Stimulated activated naive CD4-positive, alpha-beta T cell (primary cell): ENCODE measurements around the gene R3HDM1.
A peak's percentile ranks its signal among the peaks of the same experiment; 100 is the strongest.
"Not testable (repeated sequence)": the region's sequence is repeated elsewhere in the genome, so short reads cannot be mapped to it uniquely, and the experiment has no call there.

Source experiments
- DNase-seq, 6 experiments: peaks; one replicate each; lab custom pipeline; 2025; lab: John Stamatoyannopoulos, UW

Gene R3HDM1

DNA sequence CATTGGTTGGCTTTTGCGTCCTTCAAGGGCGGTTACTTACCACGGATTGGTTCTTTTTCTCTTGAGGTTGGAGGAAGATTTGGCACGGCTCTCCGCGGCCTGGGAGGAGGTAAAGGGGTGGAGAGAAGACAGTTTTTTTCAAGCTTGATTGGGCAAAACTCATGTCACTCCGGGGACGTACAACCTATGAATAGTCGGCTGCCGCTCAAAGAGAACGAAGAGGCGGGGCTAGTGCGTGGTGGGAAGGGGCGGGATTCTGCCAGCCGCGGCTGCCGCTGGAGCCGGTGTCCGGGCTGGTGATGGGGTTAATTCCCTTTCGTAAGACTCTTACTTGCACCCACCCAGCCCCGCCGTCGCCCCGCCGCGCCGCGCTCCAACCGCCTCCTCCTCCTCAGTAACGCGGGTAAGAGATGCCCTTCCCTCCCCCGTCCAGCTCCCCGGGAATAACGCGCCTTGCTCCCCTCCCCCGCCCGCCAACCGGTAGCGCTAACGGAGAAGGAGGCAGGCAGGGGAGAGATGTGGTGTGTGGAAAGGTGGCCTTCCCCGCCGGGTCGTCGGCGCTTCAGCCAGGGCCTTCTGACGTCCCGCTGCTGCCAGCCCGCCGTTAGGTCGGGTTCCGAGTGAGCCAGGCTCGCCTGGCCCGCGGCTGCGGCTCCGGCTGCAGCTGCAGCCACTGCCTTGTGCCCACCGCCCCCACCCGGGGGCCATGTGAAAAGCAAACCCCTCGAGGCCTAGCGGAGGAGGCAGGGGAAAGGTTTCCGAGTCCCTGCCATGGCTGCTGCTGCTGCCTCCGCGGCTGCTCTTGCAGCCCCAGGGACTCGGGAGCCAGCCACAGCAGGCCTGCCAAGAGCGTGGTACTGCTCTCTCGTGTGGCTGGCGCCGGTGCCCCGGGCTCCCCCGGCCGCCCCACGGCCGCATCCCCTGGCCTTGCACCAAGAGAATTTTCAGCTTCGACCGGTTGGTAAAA, at the start of gene R3HDM1:
Gene R3HDM1, plus strand, starts transcription at position 254 of the 967 bp plus-strand sequence. CDS start 73,362 bp downstream, outside the sequence.
- peak; percentile 78 to 98 (median 93) for DNase-seq

DNA sequence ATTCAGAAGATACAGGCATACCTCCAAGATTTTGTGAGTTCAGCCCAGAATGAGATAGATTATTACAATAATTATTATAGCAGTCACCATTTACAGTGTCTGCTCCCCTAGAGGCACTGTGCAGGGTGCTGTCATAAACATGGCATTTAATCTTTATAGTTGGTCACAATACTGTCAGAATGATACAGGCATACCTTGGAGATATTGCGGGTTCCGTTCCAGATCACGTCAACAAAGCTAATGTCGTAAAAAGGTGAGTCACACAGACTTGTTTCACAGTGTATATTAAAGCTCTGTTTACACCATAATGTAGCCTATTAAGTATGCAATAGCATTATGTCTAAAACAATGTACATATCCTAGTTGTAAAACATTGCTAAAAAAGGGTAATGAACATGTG, 45.8 kb upstream of the R3HDM1 start:
- DNase-seq: no peak

DNA sequence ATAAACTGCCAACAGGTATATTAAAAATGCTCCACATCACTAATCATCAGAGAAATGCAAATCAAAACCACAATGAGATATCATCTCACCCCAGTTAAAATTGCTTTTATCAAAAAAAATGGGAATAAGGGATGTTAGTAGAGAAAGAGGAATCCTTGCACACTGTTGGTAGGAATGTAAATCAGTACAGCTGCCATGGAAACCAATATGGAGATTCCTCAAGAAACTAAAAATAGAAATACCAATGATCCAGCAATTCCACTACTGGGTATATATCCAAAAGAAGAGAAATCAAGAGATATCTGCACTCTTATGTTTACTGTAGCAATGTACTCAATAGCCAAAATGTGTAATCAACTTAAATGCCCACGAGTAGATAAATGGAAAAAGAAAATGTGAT, 40.9 kb upstream of the R3HDM1 start:
- no peak for DNase-seq

DNA sequence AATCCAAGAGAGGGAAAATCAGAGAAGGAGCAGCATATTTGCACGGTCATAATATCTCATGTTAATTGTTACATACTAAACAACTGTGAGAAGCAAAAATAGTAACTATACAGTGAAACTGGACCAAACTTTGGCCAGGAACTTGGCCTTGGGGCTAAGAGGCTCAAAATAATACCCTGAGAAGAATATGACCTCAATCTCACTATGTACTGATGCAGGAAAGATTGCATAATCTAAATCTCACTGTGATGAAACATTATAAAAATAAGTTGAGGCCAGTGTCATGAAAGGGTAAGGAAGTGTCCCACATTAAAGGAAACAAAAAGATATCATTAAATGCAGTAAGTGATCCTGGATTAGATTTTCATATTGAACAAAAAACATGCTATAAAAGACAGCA, 36.8 kb upstream of the R3HDM1 start:
- no peak for DNase-seq

DNA sequence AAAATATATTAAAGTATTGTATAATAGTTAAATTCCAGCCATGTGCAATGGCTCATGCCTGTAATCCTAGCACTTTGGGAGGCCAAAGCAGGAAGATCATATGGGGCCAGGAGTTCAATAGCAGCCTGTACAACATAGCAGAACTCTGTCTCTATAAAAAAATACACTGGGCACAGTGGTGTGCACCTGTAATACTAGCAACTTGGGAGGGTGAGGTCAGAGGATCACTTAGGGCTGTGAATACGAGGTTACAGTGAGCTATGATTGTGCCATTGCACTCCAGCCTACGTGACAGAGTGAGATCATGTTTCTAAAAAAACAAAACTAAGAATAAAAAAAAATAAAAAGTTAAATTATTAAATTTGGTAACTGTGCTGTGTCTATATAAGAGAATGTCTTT, 36.4 kb upstream of the R3HDM1 start:
- DNase-seq: no peak

DNA sequence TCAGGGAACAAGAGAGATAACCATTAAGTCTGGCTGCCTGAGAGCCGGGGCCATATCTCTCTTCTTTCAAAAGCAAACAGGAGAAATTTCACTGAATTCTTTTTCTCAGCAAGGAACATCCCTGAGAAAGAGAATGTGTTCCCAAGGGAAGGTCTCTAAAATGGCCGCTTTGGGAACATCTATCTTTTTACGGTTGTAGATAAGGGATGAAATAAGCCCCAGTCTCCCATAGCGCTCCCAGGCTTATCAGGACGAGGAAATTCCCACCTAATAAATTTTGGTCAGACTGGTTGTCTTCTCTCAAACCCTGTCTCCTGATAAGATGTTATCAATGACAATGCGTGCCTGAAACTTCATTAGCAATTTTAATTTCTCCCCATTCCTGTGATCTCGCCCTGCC, 32.7 kb upstream of the R3HDM1 start:
- not testable (repeated sequence) for DNase-seq

DNA sequence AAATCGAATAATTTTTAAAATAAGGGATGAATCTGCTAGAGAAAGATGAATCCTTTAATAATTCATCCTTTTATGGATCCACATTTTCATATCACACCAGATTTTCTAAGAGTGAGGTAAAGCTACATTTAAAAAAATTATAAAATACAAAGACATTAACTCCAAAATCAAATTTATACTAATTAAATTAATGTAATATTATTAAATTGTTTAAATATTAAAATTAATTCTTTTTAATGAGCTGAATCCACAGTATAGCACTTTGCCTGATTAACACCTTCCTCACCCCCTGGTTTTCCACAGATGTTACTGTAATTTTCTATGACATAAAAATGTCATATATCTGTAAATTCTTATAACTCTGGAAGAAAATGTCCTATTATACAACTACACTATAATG, 26.5 kb upstream of the R3HDM1 start:
- no peak for DNase-seq

DNA sequence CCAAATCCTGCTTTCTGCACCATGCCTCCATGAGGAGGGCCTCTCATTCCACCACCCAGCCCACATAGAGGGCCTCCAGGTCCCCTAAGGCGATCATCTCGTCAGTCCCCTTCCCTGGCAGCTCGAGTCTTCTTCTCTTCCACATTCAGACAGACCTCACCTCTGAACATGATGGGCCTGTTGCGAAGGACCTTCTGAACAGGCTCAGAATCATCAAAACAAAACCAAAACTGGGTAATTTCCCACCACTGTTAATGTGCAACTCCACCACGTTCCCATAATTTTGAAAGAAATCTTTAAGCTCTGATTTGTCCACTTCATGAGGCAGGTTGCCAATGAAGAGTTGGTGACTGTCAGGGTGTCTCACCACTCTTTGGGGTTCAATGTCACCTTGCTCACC, 20.7 kb upstream of the R3HDM1 start:
- no peak for DNase-seq

DNA sequence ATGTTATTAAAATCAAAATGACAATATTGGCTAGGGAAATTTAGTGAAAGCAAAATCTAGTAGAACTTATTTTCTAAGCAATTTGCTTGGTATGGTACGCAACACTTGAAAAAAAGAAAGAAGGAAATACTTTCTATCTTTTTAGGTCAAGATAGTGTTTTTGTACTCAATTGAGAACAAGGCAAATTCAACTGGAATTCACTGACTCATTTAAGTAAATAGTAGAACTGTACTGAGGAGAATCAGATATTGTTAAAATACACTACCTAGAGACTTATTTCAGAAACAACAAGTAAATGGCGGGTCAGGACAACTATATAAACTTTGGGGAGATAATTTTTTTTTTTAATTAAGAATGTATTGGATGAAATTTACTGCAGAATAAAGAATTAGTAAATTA, 19.2 kb upstream of the R3HDM1 start:
- no peak for DNase-seq

DNA sequence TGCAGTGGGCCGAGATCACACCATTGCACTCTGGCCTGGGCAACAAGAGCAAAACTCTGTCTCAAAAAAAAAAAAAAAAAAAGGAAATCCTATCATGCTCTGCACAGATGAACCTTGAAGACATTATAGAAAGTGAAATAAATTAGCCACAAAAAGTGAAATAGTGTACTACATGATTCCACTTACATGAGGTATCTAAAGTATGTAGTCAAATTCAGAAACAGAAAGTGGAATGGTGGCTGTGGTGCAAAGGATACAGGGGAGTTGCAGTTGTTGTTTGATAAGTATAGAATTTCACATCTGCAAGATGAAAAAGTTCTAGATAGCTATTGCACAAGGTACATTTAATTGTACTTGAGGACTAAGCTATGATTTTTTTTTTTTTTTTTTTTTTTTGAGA, 5.5 kb upstream of the R3HDM1 start:
- no peak for DNase-seq

DNA sequence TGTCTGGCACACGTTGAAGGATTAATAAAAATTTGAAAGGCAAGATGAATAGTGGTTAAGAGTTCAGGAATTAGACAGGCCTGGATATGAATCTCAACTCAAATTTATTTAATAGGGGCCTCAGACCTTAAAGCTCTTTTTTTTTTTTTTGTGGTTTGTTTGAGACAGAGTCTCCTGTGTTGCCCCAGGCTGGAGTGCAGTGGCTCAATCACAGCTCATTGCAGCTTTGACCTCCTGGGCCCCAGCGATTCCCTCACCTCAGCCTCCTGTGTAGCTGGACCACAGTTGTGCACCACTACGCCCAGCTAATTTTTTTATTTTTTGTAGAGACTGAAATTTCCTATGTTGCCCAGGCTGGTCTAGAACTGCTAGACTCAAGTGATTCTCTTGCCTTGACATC, 3.3 kb upstream of the R3HDM1 start:
- no peak for DNase-seq

DNA sequence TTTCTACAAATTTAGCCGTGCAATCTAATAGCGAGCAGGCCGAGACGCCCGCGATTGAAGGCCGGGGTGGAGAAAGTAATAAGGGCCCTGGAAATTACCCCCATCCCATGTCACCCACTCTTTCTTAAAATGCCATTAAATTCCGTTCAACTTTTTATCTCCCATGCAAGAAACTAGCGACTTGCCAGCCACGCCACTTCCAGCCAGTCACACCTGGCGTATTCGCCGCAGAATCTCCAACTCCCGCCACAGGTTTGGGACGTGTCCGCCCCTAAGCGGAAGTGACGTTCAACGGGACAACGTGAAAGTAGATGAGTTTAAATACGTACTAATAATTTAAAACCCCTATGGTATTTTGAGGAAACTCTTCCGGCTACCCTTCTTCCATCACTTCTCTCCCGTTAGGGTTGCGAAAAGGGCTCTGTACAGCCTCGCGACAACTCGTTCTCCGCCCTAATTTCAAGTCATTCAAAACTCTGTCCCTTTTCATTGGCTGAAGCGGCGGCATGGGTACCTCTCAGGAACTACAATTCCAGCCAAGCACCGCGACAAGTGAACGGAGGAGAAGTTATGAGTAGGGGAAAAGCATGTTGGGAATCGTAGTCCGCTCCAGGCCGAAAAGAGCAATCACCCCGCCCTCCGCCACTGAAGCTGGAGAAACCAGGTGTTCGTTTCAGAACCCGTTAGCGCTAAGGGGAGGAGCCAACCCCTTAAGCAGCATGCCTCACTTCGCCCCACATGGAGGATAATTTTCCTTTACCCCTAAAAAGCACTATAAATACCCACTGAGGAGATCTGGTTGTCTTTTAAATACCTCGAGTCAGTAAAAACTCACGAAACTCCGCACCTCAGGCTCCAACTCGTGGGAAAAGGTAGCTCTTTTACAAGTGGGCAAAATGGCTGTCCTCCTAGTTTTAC, 712 bp upstream of the R3HDM1 start, which contains the start of gene ZRANB3:
Gene ZRANB3, minus strand, starts transcription at position 906 of the 918 bp plus-strand sequence.
- DNase-seq: peak; percentile 86 to 100 (median 97)

DNA sequence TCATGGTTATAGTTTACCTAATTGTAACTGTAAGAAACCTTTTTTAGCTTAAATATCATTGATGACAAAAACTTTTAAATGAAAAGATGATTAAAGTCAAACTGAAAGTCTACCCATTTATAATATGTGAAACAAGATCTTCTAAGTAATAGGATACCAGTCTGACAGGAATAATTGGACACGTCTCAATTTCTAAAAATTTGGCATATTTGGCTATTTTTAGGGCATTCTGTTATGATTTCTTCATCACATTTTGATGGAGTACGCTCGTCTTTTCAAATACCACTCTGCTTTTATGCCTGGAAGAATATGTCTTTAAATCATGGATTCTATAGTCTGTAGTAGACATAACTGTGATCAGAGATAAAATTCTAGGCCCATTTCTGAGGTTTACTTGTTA, 1.3 kb downstream of the R3HDM1 start:
- no peak for DNase-seq

DNA sequence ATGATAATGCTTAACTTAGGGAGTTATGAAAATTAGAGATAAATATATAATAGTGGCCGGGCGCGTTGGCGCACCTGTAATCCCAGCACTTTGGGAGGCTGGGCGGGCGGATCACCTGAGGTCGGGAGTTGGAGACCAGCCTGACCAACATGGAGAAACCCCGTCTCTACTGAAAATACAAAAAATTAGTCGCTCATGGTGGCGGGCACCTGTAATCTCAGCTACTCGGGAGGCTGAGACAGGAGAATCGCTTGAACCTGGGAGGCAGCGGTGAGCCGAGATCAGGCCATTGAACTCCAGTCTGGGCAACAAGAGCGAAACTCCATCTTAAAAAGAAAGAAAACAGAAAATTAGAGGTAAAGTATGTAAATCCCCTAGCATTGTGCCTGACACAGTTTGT, 2.3 kb downstream of the R3HDM1 start:
- DNase-seq: not testable (repeated sequence)

DNA sequence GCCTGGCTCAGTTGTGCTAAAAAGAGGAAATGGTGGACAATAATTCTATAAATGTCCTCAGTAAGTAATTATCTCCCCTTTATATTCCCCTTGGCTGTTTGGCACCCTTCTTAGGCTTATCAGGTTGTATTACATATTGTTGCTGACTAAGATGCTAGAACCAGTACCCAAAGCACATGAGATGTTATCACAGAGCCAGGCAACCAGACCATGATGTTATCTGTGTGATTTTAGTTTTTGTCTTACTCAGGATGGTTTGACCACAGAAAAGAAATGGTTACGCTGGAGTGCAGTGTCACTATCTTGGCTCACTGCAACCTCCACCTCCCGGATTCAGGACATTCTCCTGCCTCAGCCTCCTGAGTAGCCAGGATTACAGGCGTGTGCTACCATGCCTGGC, 15.2 kb downstream of the R3HDM1 start:
- no peak for DNase-seq

DNA sequence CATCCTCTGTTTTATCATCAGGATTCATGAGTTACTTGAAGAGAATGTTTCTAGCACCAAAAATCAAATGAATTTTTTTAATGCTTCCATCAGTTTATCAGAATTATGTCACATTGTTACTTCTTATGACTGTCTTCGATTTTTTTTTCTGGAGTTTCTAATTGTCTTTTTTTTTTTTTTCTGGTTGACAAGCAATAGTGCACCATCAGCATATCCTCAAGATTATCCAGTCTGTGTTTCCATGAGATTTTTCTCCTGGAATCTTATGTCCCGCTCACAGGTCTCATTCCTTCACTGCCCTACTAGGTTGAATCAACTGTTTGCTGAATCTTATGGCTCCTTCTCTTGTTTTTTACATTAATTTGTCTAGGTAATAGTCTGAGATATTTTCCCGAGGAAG, 16.0 kb downstream of the R3HDM1 start:
- no peak for DNase-seq

DNA sequence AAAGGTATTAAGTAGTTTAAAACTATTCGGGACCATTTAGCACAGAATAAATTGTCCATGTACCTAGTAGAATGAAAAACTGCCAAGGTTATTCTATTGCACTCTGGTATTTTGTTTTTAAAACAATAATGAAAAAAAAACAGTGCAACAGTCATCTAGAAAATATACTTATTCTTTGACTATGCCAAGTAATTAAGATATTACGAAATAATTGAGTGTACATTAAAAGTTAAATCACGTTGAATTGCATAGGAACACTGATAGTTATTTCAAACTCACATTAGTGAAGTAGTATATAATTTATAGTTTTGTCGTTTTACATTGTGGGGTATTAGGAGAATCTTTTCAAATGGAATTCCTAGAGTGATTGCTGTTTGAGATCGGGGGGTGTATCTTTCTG, 20.1 kb downstream of the R3HDM1 start:
- no peak for DNase-seq

DNA sequence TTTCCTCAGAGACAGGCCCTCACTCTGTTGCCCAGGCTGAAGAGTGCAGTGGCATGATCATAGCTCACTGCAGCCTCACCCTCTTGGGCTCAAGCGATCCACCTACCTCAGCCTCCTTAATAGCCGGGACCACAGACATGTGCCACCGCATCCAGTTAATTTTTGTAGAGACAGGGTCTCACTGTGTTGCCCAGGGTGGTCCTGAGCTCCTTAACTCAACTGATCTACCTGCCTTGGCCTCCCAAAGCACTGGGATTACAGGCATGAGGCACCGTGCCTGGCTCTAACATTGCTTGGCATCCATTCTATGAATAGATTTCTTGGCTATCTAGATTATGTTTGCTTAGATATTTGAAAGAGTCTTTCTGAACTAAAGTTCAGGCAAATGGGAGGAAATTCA, 21.6 kb downstream of the R3HDM1 start:
- no peak for DNase-seq

DNA sequence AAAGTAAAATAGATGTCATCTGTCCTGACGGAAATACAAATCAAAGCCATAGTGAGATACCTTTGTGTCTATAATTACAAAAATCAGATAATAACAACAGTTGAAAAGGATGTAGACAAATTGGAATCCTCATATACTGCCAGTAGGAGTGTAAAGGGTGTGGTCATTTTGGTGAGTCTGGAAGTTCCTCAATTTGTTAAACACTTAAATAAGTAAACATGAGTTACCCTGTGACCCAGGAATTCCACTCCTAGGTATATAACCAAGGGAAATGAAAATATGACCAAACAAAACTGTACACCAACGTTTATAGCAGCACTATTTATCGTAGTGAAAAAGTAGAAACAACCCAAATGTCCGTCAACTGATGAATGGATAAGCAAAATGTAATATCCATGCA, 24.0 kb downstream of the R3HDM1 start:
- no peak for DNase-seq

DNA sequence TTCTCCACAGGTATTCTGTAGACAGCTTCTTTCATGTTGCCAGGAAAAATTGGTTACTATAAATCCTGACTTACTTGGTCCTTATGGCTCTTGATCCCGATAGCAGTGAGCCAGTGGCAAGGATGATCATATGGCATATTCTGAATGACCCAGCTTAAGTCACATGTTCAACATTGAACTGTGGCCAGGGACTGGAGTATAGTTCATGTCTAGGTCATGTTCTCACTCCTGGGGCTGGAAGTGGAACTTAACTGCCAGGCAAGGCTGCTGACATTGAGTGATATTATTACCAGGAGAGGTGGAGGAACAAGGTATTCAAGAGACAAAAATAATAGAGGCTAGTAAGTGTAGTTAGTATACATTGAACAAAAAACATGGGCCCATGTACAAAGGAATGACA, 26.2 kb downstream of the R3HDM1 start:
- no peak for DNase-seq

DNA sequence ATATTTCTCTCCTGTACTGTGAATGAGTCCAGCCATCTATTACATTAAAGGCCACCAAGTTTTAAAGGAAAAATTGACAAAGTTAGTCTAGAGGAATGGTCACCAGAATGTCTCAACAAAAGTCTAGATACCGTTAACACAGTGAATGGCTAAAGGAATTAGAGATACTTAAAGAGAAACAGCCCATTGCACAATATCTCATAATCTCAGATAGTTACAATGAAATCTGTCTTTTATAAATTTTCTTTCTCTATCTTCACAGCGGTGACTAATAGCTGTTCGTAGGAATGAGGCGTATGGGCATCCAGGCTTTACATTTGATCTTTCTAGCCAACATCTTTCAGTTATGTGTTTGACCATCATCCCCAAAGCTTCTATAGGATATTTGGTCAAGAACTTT, 30.6 kb downstream of the R3HDM1 start:
- DNase-seq: no peak

DNA sequence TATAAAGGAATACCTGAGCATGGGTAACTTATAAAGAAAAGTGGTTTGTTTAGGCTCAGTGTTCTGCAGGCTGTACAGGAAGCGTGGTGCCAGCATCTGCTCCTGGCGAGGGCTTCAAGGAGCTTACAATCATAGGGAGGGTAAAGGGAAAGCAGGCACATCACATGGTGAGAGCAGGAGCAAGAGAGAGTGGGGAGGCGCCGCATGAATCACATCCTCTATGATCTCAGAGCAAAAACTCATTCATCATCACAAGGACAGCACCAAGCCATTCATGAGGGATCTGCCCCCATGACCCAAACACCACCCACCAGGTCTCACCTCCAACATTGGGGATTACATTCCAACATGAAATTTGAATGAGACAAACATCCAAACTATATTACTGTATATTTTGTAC, 32.5 kb downstream of the R3HDM1 start:
- DNase-seq: no peak

DNA sequence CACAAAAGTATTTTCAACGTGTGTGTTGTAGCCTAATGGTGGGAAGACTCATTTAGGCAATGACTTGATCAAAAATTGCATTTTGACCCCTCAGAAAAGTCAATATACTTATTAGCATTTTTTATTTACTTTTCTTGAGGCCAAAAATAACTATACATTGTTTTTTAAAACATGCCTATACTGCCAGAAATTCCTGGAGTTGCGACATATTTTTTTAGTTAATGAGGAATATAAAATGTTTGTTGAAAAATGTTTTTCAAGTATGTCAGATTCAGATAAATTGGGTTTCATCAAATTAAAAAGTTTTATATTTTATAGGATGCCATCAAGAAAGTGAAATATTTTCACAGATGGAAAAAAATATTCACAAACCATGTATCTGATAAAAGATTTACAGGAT, 39.6 kb downstream of the R3HDM1 start:
- no peak for DNase-seq
